Measurements from ENCODE around the gene GAL3ST3. TPM values are rescaled to one million over a fixed set of nuclear protein-coding genes. Genes with fewer than 3 reads are reported as not detected.
"Not testable (repeated sequence)": the region's sequence is repeated elsewhere in the genome, so short reads cannot be mapped to it uniquely, and the experiment has no call there.

Gene GAL3ST3, protein sequence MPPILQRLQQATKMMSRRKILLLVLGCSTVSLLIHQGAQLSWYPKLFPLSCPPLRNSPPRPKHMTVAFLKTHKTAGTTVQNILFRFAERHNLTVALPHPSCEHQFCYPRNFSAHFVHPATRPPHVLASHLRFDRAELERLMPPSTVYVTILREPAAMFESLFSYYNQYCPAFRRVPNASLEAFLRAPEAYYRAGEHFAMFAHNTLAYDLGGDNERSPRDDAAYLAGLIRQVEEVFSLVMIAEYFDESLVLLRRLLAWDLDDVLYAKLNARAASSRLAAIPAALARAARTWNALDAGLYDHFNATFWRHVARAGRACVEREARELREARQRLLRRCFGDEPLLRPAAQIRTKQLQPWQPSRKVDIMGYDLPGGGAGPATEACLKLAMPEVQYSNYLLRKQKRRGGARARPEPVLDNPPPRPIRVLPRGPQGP
- 1 to 10 TPM; 7.8 to 9.8 TPM for total RNA-seq
- long read RNA-seq, transcript GAL3ST3-201 (3 exons, 2,133 nt): major isoform, 20 of 25 reads
- long read RNA-seq, partial matches to known transcripts: 0 of 25 reads
- long read RNA-seq, other reads (novel, unspliced or antisense): 5 of 25 reads

GRCh38 chr11:66048547-66049323 lies at the start of gene GAL3ST3:
Gene GAL3ST3 (minus strand): TSS chr11:66049161. CDS start chr11:66045415, 3,746 bp downstream.
- intact Hi-C loops (cut with DNase I): no loop called here
- ATAC-seq: no peak
- DNase-seq: no peak

DNA sequence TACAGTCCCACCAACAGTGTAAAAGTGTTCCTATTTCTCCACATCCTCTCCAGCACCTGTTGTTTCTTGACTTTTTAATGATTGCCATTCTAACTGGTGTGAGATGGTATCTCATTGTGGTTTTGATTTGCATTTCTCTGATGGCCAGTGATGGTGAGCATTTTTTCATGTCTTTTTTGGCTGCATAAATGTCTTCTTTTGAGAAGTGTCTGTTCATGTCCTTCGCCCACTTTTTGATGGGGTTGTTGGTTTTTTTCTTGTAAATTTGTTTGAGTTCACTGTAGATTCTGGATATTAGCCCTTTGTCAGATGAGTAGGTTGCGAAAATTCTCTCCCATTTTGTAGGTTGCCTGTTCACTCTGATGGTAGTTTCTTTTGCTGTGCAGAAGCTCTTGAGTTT lies 43.2 kb upstream of the GAL3ST3 start:
- ATAC-seq; intact Hi-C loops (cut with DNase I): not testable (repeated sequence)

GRCh38 chr11:66090288-66090687 lies 41.3 kb upstream of the GAL3ST3 start:
- DNase-seq (no peak), ATAC-seq (no peak)
- intact Hi-C loops (cut with DNase I): no loop called here

More for the DNA sequence above, 43.2 kb upstream of the GAL3ST3 start:
- not testable (repeated sequence) for DNase-seq

DNA sequence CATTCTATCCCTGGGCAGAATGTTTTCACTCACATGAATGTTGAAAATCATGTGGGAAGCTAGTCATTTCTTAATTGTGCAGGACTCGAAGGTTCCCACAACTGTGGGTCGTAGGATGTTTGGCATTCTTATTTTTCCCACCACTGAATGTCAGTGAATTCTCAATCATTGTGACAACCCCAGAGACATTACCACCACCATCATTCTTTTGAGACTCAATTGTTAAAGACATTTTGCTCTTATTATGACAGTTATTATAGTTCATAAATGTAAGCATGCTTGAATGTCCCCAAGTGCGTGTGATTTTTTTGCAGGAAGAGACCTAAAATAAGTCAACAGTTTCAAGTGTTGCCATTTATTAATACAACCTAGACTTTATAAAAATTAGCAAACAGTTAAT lies 40.1 kb upstream of the GAL3ST3 start:
- intact Hi-C loops (cut with DNase I): no loop called here
- ATAC-seq: no peak
- no peak for DNase-seq

DNA sequence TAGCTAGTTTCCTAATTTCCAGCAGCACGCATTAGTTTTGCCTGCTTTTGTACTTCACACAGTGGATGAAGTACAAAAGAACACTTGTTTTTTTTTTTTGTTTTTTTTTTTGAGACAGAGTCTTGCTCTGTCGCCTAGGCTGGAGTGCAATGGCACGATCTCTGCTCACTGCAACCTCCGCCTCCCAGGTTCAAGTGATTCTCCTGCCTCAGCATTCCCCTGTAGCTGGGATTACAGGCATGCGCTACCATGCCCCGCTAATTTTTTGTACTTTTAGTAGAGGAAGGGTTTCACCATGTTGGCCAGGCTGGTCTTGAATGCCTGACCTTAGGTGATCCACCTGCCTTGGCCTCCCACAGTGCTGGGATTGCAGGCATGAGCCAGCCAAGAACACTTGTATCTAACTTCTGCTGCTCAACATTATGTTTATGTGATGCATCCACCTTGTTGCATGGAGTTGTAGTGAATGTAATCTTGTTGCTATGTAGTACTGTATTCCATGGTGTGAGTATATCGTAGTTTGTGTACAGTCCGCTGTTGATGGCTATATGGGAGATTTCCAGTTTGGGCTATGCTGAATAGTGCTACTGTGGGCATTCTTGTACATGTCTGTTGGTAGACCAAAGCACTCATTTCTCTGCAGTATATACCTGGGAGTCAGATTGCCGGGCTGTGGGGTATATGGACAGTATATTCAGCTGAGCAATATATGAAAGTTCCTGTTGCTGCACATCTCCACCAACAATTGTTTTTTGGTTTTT lies 38.4 kb upstream of the GAL3ST3 start:
- ATAC-seq (no peak), DNase-seq (no peak)
- intact Hi-C loops (cut with DNase I): no loop called here

DNA sequence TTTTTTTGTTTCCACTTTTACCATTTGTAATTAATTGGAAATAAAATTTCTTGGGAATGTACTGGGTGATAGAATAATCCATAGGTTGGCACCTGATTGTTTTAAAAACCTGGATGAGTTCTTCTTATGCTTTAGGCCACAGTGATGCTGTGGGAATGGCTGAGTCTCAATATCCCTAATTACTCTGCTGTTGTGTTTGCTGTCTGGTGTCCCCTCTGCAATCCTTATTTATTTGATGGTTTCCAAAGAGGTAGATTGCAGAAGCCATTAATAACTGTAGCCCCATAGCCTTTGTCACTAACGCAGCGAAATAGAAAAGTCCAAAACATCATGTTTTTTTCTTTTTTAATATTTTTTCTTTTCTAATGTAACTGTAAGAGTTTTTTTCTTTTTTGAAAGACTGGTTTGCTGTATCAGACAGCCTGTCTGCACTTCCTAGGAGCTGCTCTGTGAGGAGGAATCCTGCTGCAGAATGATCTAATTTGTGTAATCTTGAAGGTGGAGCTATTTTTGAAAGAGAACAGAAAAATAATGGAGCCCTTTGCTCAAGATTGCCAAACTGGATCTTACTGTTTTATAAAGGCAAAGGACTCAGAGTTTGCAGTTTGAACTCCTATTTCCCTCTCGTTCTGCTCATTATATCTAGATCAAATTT lies 36.0 kb upstream of the GAL3ST3 start:
- DNase-seq (no peak), ATAC-seq (peak in 1 of 2 donors; percentile 42)
- intact Hi-C loops (cut with DNase I): no loop called here

GRCh38 chr11:66083767-66084166 lies 34.8 kb upstream of the GAL3ST3 start:
- ATAC-seq (no peak), DNase-seq (no peak)
- intact Hi-C loops (cut with DNase I): no loop called here

GRCh38 chr11:66082946-66083698 lies 34.2 kb upstream of the GAL3ST3 start:
- DNase-seq (no peak), ATAC-seq (peak in 1 of 2 donors; percentile 41)
- intact Hi-C loops (cut with DNase I): no loop called here

GRCh38 chr11:66081505-66081904 lies 32.5 kb upstream of the GAL3ST3 start:
- ATAC-seq: peak; percentile 51 to 65
- peak; percentile 45 for DNase-seq
- intact Hi-C loops (cut with DNase I): no loop called here

- ATAC-seq (peak; percentile 35 to 71), DNase-seq (peak; percentile 65)
- intact Hi-C loops (cut with DNase I): no loop called here
These were observed 31.3 kb upstream of the GAL3ST3 start for GRCh38 chr11:66080055-66080817.

DNA sequence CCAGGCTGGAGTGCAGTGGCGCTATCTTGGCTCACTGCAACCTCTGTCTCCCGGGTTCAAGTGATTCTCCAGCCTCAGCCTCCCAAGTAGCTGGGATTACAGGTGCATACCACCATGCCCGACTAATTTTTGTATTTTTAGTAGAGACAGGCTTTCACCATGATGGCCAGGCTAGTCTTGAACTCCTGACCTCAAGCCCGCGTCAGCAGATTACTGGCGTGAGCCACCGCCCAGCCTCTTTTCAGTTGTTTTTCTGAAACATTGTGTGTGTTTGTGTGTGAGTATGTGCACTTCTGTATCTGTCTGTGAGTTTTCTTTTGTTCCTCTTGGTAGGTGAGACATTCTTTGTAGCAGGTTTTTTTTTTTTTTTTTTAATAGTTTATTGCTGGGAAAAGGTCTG lies 30.0 kb upstream of the GAL3ST3 start:
- intact Hi-C loops (cut with DNase I); DNase-seq; ATAC-seq: not testable (repeated sequence)

- intact Hi-C loops (cut with DNase I): no loop called here
- DNase-seq (no peak), ATAC-seq (no peak)
These were observed 29.0 kb upstream of the GAL3ST3 start for GRCh38 chr11:66077927-66078326.

- intact Hi-C loops (cut with DNase I): no loop called here
- ATAC-seq (peak; percentile 24 to 46), DNase-seq (no peak)
These were observed 27.6 kb upstream of the GAL3ST3 start for GRCh38 chr11:66076561-66076960.

DNA sequence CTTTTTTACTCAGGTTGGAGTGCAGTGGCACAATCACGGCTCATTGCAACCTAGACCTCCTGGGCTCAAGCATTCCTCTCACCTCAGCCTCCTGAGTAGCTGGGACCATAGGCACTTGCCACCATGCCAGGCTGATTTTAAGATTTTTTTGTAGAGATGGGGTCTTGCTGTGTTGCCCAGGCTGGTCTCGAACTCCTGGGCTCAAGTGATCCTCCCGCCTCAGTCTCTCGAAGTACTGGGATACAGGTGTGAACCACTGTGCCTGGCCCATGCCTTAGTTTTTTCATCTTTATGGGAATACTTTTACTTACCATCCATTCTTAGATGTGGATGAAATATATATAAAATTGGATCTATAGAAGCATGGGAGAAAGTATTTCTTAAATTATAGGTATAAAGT lies 26.3 kb upstream of the GAL3ST3 start:
- intact Hi-C loops (cut with DNase I): no loop called here
- no peak for ATAC-seq

DNA sequence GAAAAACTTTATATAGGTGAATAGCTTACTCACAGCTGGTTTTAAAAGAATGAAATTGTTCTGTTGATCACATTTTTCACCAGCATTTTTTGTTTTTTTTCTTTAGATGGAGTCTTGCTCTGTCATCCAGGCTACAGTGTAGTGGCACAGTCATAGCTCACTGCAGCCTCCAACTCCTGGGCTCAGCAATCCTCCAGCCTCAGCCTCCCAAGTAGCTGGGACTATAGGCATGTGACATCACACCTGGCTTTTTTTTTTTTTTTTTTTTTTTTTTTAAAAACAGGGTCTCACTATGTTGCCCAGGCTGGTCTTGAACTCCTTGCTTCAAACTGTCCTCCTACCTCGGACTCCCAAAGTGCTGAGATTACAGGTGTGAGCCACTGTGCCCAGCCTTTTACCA lies 24.7 kb upstream of the GAL3ST3 start:
- no peak for DNase-seq
- intact Hi-C loops (cut with DNase I): loop anchor here in 1 of 2 donors (5.0 kb wide), 1 partner anchor 59 kb away; no protein-coding TSS in a partner anchor
- ATAC-seq: no peak

More for the DNA sequence above, 26.3 kb upstream of the GAL3ST3 start:
- DNase-seq: no peak

GRCh38 chr11:66072518-66072917 lies 23.6 kb upstream of the GAL3ST3 start:
- intact Hi-C loops (cut with DNase I): loop anchor here in 1 of 2 donors (5.0 kb wide), 1 partner anchor 60 kb away; no protein-coding TSS in a partner anchor
- ATAC-seq (no peak), DNase-seq (no peak)

GRCh38 chr11:66072081-66072480 lies 23.1 kb upstream of the GAL3ST3 start:
- intact Hi-C loops (cut with DNase I): loop anchor here in 1 of 2 donors (5.0 kb wide), 1 partner anchor 60 kb away; no protein-coding TSS in a partner anchor
- ATAC-seq (no peak), DNase-seq (no peak)
